SIG-M5 (cell line): ENCODE measurements around the gene RAPGEF6.
"Not testable (repeated sequence)": the region's sequence is repeated elsewhere in the genome, so short reads cannot be mapped to it uniquely, and the experiment has no call there.

Experiments
- DNase-seq: peaks from one replicate; lab custom pipeline; 2025; lab: John Stamatoyannopoulos, UW

RAPGEF6 gene

GRCh38 chr5:131634996-131635683, at the start of gene RAPGEF6:
RAPGEF6 (minus strand) TSS chr5:131635229; CDS start chr5:131635030, 199 bp downstream.
- peak; percentile 99 for DNase-seq

GRCh38 chr5:131684595-131684994, 49.6 kb upstream of the RAPGEF6 start:
- DNase-seq: no peak

- no peak for DNase-seq
These were observed 49.0 kb upstream of the RAPGEF6 start for GRCh38 chr5:131684051-131684450.

GRCh38 chr5:131682826-131683225, 47.8 kb upstream of the RAPGEF6 start:
- no peak for DNase-seq

GRCh38 chr5:131682175-131682574, 47.1 kb upstream of the RAPGEF6 start:
- DNase-seq: no peak

- no peak for DNase-seq
These were observed 44.9 kb upstream of the RAPGEF6 start for GRCh38 chr5:131679911-131680310.

- DNase-seq: not testable (repeated sequence)
These were observed 43.2 kb upstream of the RAPGEF6 start for GRCh38 chr5:131678273-131678672.

- DNase-seq: no peak
These were observed 42.1 kb upstream of the RAPGEF6 start for GRCh38 chr5:131677115-131677514.

- no peak for DNase-seq
These were observed 37.7 kb upstream of the RAPGEF6 start for GRCh38 chr5:131672776-131673175.

- no peak for DNase-seq
These were observed 37.1 kb upstream of the RAPGEF6 start for GRCh38 chr5:131671994-131672655.

- DNase-seq: no peak
These were observed 36.4 kb upstream of the RAPGEF6 start for GRCh38 chr5:131671409-131671808.

GRCh38 chr5:131664929-131665328, 29.9 kb upstream of the RAPGEF6 start:
- DNase-seq: no peak

GRCh38 chr5:131661933-131662332, 26.9 kb upstream of the RAPGEF6 start:
- no peak for DNase-seq

GRCh38 chr5:131659841-131660240, 24.8 kb upstream of the RAPGEF6 start:
- DNase-seq: no peak

GRCh38 chr5:131659290-131659689, 24.3 kb upstream of the RAPGEF6 start:
- no peak for DNase-seq

GRCh38 chr5:131654776-131655175, 19.7 kb upstream of the RAPGEF6 start:
- DNase-seq: no peak

GRCh38 chr5:131654309-131654708, 19.3 kb upstream of the RAPGEF6 start:
- no peak for DNase-seq

- DNase-seq: no peak
These were observed 14.1 kb upstream of the RAPGEF6 start for GRCh38 chr5:131649161-131649560.

- DNase-seq: no peak
These were observed 12.2 kb upstream of the RAPGEF6 start for GRCh38 chr5:131647048-131647769.

- no peak for DNase-seq
These were observed 9.8 kb upstream of the RAPGEF6 start for GRCh38 chr5:131644822-131645221.

GRCh38 chr5:131644370-131644769, 9.3 kb upstream of the RAPGEF6 start:
- DNase-seq: no peak

- no peak for DNase-seq
These were observed 6.5 kb upstream of the RAPGEF6 start for GRCh38 chr5:131641494-131641893.
